Activated CD4-positive, alpha-beta T cell treated with anti-CD3 and anti-CD28 coated beads for 1 hour (primary cell): ENCODE measurements around the gene NPDC1.
"Not testable (repeated sequence)": the region's sequence is repeated elsewhere in the genome, so short reads cannot be mapped to it uniquely, and the experiment has no call there.

Experiments
- DNase-seq: peaks from one replicate; pipeline ENCODE4 v3.0.0-alpha.2; 2020

The NPDC1 gene

GRCh38 chr9:137074657-137075274, 28.8 kb upstream of the NPDC1 start:
- DNase-seq = no peak

- no peak for DNase-seq
Measured at GRCh38 chr9:137073992-137074399, 28.0 kb upstream of the NPDC1 start.

GRCh38 chr9:137071282-137071681, 25.3 kb upstream of the NPDC1 start:
- no peak for DNase-seq

GRCh38 chr9:137070906-137071275, 24.9 kb upstream of the NPDC1 start:
- no peak for DNase-seq

GRCh38 chr9:137070201-137070905, 24.4 kb upstream of the NPDC1 start, which contains the start of gene SAPCD2:
SAPCD2 (minus strand) TSS chr9:137070557; CDS start chr9:137070460, 97 bp downstream.
- peak; percentile 69 for DNase-seq

- no peak for DNase-seq
Measured at GRCh38 chr9:137069508-137070091, 23.6 kb upstream of the NPDC1 start.

- DNase-seq = no peak
Measured at GRCh38 chr9:137068539-137069507, 22.8 kb upstream of the NPDC1 start.

GRCh38 chr9:137067860-137068538, 22.0 kb upstream of the NPDC1 start:
- DNase-seq = peak; percentile 75

GRCh38 chr9:137066096-137066861, 20.3 kb upstream of the NPDC1 start:
- no peak for DNase-seq

GRCh38 chr9:137065336-137065967, 19.5 kb upstream of the NPDC1 start:
- no peak for DNase-seq

- no peak for DNase-seq
Measured at GRCh38 chr9:137064880-137065164, 18.8 kb upstream of the NPDC1 start.

GRCh38 chr9:137064027-137064879, 18.3 kb upstream of the NPDC1 start:
- peak; percentile 37 for DNase-seq

- no peak for DNase-seq
Measured at GRCh38 chr9:137063311-137064026, 17.5 kb upstream of the NPDC1 start.

GRCh38 chr9:137062798-137063197, 16.8 kb upstream of the NPDC1 start:
- DNase-seq = not testable (repeated sequence)

GRCh38 chr9:137062384-137062783, 16.4 kb upstream of the NPDC1 start:
- DNase-seq = no peak

GRCh38 chr9:137058521-137059234, 12.7 kb upstream of the NPDC1 start:
- no peak for DNase-seq

- no peak for DNase-seq
Measured at GRCh38 chr9:137057545-137057944, 11.6 kb upstream of the NPDC1 start.

- DNase-seq = no peak
Measured at GRCh38 chr9:137056739-137057415, 10.9 kb upstream of the NPDC1 start.
